GM23338 (cell line): Measurements from ENCODE around the gene FAM228B. TPM values are rescaled to one million over a fixed set of nuclear protein-coding genes. Genes with fewer than 3 reads are reported as not detected.
"Not testable (repeated sequence)": the region's sequence is repeated elsewhere in the genome, so short reads cannot be mapped to it uniquely, and the experiment has no call there.

Experiments used
- ATAC-seq: fragments of 200-7000 bp; cut with Tn5 transposase; 3 replicates; pipeline ENCODE4 v1.9.1; 2020
- DNase-seq: peaks from one replicate; pipeline ENCODE4 v3.0.0-alpha.2; 2015; ENCODE audit warnings: low spot score
- H2AFZ ChIP-seq: fragments of 200-600 bp; sonication (generic); 2 replicates; pipeline ENCODE4 v1.8.0; 2016; ENCODE audit warnings: antibody characterized with exemption, mild to moderate bottlenecking, moderate library complexity
- H3F3A ChIP-seq: fragments of 200-600 bp; sonication (generic); replicated peaks from 2 replicates; pipeline ENCODE4 v1.8.0; 2017; ENCODE audit warnings: antibody characterized with exemption, mixed run types, low read depth
- H3K27ac ChIP-seq: fragments of 200-600 bp; sonication (generic); 2 replicates; pipeline ENCODE4 v1.6.1; 2016; ENCODE audit warnings: low read depth
- H3K27me3 ChIP-seq: fragments of 200-600 bp; sonication (generic); 2 replicates; pipeline ENCODE4 v1.8.0; 2016; ENCODE audit warnings: mild to moderate bottlenecking, mixed run types, moderate library complexity; ENCODE audit not compliant: insufficient read depth
- H3K36me3 ChIP-seq: fragments of 200-600 bp; sonication (generic); 2 replicates; pipeline ENCODE4 v1.8.0; 2016; ENCODE audit warnings: mild to moderate bottlenecking; ENCODE audit not compliant: insufficient read depth
- H3K4me1 ChIP-seq: fragments of 200-600 bp; sonication (generic); 2 replicates; pipeline ENCODE4 v1.8.0; 2016; ENCODE audit warnings: mild to moderate bottlenecking, moderate library complexity; ENCODE audit not compliant: insufficient read depth
- H3K4me2 ChIP-seq: fragments of 200-600 bp; sonication (generic); 2 replicates; pipeline ENCODE4 v1.7.1; 2017; ENCODE audit warnings: mixed run types
- H3K4me3 ChIP-seq: fragments of 200-600 bp; sonication (generic); 2 replicates; pipeline ENCODE4 v1.6.1; 2016; ENCODE audit warnings: mixed run types
- H3K79me2 ChIP-seq: fragments of 200-600 bp; sonication (generic); replicated peaks from 2 replicates; pipeline ENCODE4 v1.8.0; 2017; ENCODE audit warnings: mild to moderate bottlenecking; ENCODE audit not compliant: insufficient read depth
- H3K9me2 ChIP-seq: fragments of 200-600 bp; sonication (generic); 2 replicates; pipeline ENCODE4 v1.8.0; 2017; ENCODE audit not compliant: insufficient read depth
- H4K20me1 ChIP-seq: fragments of 200-600 bp; sonication (generic); replicated peaks from 2 replicates; pipeline ENCODE4 v1.8.0; 2017; ENCODE audit warnings: mild to moderate bottlenecking; ENCODE audit not compliant: insufficient read depth
- H3K27ac Mint-ChIP-seq: 2 replicates; pipeline ENCODE4 v1.8.0; 2020; ENCODE audit warnings: inconsistent platforms, mild to moderate bottlenecking, moderate library complexity, mixed read lengths
- H3K27me3 Mint-ChIP-seq: 3 replicates; pipeline ENCODE4 v1.8.0; 2022; ENCODE audit warnings: low read depth, mild to moderate bottlenecking, moderate library complexity, mixed read lengths, inconsistent platforms; ENCODE audit not compliant: insufficient read depth, poor library complexity
- H3K36me3 Mint-ChIP-seq: 3 replicates; pipeline ENCODE4 v1.8.0; 2021; ENCODE audit warnings: low read depth, mild to moderate bottlenecking, inconsistent platforms, moderate library complexity, mixed read lengths
- H3K4me1 Mint-ChIP-seq: 3 replicates; pipeline ENCODE4 v1.8.0; 2020; ENCODE audit warnings: mild to moderate bottlenecking, inconsistent platforms, mixed read lengths
- H3K4me3 Mint-ChIP-seq: 3 replicates; pipeline ENCODE4 v1.8.0; 2021; ENCODE audit warnings: moderate library complexity, mild to moderate bottlenecking, inconsistent platforms, mixed read lengths
- H3K9me3 Mint-ChIP-seq: 3 replicates; pipeline ENCODE4 v1.8.0; 2020; ENCODE audit warnings: moderate library complexity, mild to moderate bottlenecking, inconsistent platforms, mixed read lengths
- CREB1 ChIP-seq: fragments of 250-450 bp; sonication (Bioruptor Pico); IDR thresholded peaks from 2 replicates; pipeline ENCODE4 v1.5.0; 2020; ENCODE audit warnings: low read depth, mild to moderate bottlenecking, moderate library complexity
- EZH2 ChIP-seq: fragments of 200-600 bp; sonication (generic); IDR thresholded peaks from one replicate; pipeline ENCODE4 v1.8.0; 2017; ENCODE audit warnings: antibody characterized with exemption, mild to moderate bottlenecking, low read depth; ENCODE audit not compliant: unreplicated experiment
- POLR2AphosphoS5 ChIP-seq: IDR thresholded peaks from 2 replicates; pipeline ENCODE4 v1.6.1; 2016; ENCODE audit warnings: antibody characterized with exemption, low read depth
- STAT1 ChIP-seq: IDR thresholded peaks from one replicate; pipeline ENCODE4 v1.6.1; 2016; ENCODE audit warnings: antibody characterized with exemption; ENCODE audit not compliant: unreplicated experiment
- polyA plus RNA-seq: library from polyadenylated mRNA; unstranded; fragments of >200 nt; fragmentation: Nextera tagmentation; extraction: Ambion mirVana; gene quantifications from 2 replicates; pipeline ENCODE4 v1.2.1, GENCODE V29; 2016
- total RNA-seq: library from RNA; depleted of rRNA; stranded (reverse); fragments of >200 nt; shearing (Covaris generic); gene quantifications from 2 replicates; pipeline ENCODE4 v1.2.3, GENCODE V29; 2014
- TF ChIP-seq, protein P1 (sequence below): IDR thresholded peaks from 2 replicates; pipeline ENCODE4 v1.6.1; 2016; ENCODE audit warnings: antibody characterized with exemption
- TF ChIP-seq, protein P2 (sequence below): IDR thresholded peaks from one replicate; pipeline ENCODE4 v1.6.1; 2018; ENCODE audit warnings: antibody characterized with exemption; ENCODE audit not compliant: unreplicated experiment

FAM228B gene
- total and polyA plus RNA-seq, 2 experiments from 2014 or later: 3.4 to 7.9 TPM

- H3K4me1 ChIP-seq, H3K9me3 Mint-ChIP-seq, H3K27me3 Mint-ChIP-seq, H3K36me3 ChIP-seq, DNase-seq, H3K4me3 Mint-ChIP-seq, H2AFZ ChIP-seq, H4K20me1 ChIP-seq, H3K79me2 ChIP-seq, H3K27ac Mint-ChIP-seq, H3K4me1 Mint-ChIP-seq, H3K9me2 ChIP-seq, H3K4me3 ChIP-seq, H3K4me2 ChIP-seq, H3F3A ChIP-seq, H3K36me3 Mint-ChIP-seq, H3K27me3 ChIP-seq, H3K27ac ChIP-seq, ATAC-seq: not testable (repeated sequence)
Measured at GRCh38 chr2:24093270-24093669, 30.0 kb upstream of the FAM228B start.

- not testable (repeated sequence) for H3K36me3 ChIP-seq
- peak; percentile 42 for DNase-seq
Measured at GRCh38 chr2:24095171-24095677, 28.0 kb upstream of the FAM228B start.

GRCh38 chr2:24100732-24101131 is 22.5 kb upstream of the FAM228B start:
- H3K4me3 Mint-ChIP-seq, H3K4me1 ChIP-seq, H3K79me2 ChIP-seq, H3K27me3 Mint-ChIP-seq, H3K36me3 ChIP-seq, H4K20me1 ChIP-seq, H3K4me3 ChIP-seq, H3F3A ChIP-seq, H3K4me1 Mint-ChIP-seq, H3K4me2 ChIP-seq, H3K9me3 Mint-ChIP-seq, H3K27me3 ChIP-seq, ATAC-seq, H3K27ac Mint-ChIP-seq, H2AFZ ChIP-seq, H3K36me3 Mint-ChIP-seq, DNase-seq, H3K9me2 ChIP-seq, H3K27ac ChIP-seq: not testable (repeated sequence)

More at GRCh38 chr2:24095171-24095677, 28.0 kb upstream of the FAM228B start:
- not testable (repeated sequence) for H3K36me3 Mint-ChIP-seq, H3K27ac ChIP-seq, H3K4me1 Mint-ChIP-seq, H3K4me1 ChIP-seq, H4K20me1 ChIP-seq, H3K27me3 ChIP-seq, ATAC-seq, H3K27me3 Mint-ChIP-seq, H3K79me2 ChIP-seq, H3K27ac Mint-ChIP-seq, H3F3A ChIP-seq, H3K9me2 ChIP-seq
- Histone ChIP-seq H3K4me3 (peak overlapping the region; percentile 46; the same call in 1 of the 2 replicates), H2AFZ (peak overlapping the region; percentile 94), H3K4me2 (peak overlapping the region; percentile 73)
- H3K9me3 Mint-ChIP-seq: peaks cover 11% of the 10 kb centered on the region; the same call in 1 of the 3 replicates
- peak overlapping the region; percentile 37; the same call in 2 of the 3 replicates for H3K4me3 Mint-ChIP-seq

GRCh38 chr2:24101992-24102391 is 21.3 kb upstream of the FAM228B start:
- H3K9me2 ChIP-seq: no peaks in the 10 kb centered on the region
- no peak for DNase-seq

More at GRCh38 chr2:24101992-24102391, 21.3 kb upstream of the FAM228B start:
- Mint-ChIP-seq H3K4me1 (no peaks in the 10 kb centered on the region; the same call in 2 of the 3 replicates), H3K36me3 (no peaks in the 10 kb centered on the region), H3K27ac (no peak overlapping the region), H3K27me3 (peaks cover 4% of the 10 kb centered on the region), H3K4me3 (no peak overlapping the region), H3K9me3 (peaks cover 4% of the 10 kb centered on the region; the same call in 1 of the 3 replicates)
- Histone ChIP-seq H3K4me1 (no peaks in the 10 kb centered on the region), H3K79me2 (no peaks in the 10 kb centered on the region), H4K20me1 (no peaks in the 10 kb centered on the region), H3K27ac (no peak overlapping the region), H3K27me3 (no peaks in the 10 kb centered on the region), H3K4me2 (no peak overlapping the region), H2AFZ (no peak overlapping the region), H3K4me3 (no peak overlapping the region), H3K36me3 (no peaks in the 10 kb centered on the region; the same call in 1 of the 2 replicates), H3F3A (no peaks in the 10 kb centered on the region)
- TF ChIP-seq POLR2AphosphoS5 (no peak), EZH2 (no peak), STAT1 (no peak), CREB1 (CRISPR knock-in tag) (no peak)
- TF ChIP-seq, protein P1, sequence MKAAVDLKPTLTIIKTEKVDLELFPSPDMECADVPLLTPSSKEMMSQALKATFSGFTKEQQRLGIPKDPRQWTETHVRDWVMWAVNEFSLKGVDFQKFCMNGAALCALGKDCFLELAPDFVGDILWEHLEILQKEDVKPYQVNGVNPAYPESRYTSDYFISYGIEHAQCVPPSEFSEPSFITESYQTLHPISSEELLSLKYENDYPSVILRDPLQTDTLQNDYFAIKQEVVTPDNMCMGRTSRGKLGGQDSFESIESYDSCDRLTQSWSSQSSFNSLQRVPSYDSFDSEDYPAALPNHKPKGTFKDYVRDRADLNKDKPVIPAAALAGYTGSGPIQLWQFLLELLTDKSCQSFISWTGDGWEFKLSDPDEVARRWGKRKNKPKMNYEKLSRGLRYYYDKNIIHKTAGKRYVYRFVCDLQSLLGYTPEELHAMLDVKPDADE: no peak
- TF ChIP-seq, protein P2, sequence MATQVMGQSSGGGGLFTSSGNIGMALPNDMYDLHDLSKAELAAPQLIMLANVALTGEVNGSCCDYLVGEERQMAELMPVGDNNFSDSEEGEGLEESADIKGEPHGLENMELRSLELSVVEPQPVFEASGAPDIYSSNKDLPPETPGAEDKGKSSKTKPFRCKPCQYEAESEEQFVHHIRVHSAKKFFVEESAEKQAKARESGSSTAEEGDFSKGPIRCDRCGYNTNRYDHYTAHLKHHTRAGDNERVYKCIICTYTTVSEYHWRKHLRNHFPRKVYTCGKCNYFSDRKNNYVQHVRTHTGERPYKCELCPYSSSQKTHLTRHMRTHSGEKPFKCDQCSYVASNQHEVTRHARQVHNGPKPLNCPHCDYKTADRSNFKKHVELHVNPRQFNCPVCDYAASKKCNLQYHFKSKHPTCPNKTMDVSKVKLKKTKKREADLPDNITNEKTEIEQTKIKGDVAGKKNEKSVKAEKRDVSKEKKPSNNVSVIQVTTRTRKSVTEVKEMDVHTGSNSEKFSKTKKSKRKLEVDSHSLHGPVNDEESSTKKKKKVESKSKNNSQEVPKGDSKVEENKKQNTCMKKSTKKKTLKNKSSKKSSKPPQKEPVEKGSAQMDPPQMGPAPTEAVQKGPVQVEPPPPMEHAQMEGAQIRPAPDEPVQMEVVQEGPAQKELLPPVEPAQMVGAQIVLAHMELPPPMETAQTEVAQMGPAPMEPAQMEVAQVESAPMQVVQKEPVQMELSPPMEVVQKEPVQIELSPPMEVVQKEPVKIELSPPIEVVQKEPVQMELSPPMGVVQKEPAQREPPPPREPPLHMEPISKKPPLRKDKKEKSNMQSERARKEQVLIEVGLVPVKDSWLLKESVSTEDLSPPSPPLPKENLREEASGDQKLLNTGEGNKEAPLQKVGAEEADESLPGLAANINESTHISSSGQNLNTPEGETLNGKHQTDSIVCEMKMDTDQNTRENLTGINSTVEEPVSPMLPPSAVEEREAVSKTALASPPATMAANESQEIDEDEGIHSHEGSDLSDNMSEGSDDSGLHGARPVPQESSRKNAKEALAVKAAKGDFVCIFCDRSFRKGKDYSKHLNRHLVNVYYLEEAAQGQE: no peak
- ATAC-seq: no peak
